Muscle of back (tissue), 13 donors: ENCODE measurements around the gene LIN52. TPM values are rescaled to one million over a fixed set of nuclear protein-coding genes. Genes with fewer than 3 reads are reported as not detected.

Experiments
- DNase-seq, 3 donors: peaks; one replicate each; pipeline versions ENCODE4 v3.0.0 to v3.0.0-alpha.2; 2013
- long read RNA-seq, 9 donors: transcript quantifications; one replicate each; lab custom pipeline, GENCODE V29; 2026
- polyA plus RNA-seq, 10 donors: library from polyadenylated mRNA; unstranded; fragments of 120-200 nt; gene quantifications; one replicate each; pipeline ENCODE4 v1.2.1, GENCODE V29; 2013; ENCODE audit not compliant: insufficient read length in 10 of 10

LIN52 gene, protein sequence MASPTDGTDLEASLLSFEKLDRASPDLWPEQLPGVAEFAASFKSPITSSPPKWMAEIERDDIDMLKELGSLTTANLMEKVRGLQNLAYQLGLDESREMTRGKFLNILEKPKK
- 10 to 100 TPM in 7 of 10 donors, 1 to 10 TPM in 3; 6.8 to 14.1 (median 10.7) TPM for polyA plus RNA-seq
- long read RNA-seq, donor 1 = 0 reads
- long read RNA-seq, donor 2, partial matches to known transcripts = 0 of 4 reads
- long read RNA-seq, donor 2, other reads (novel, unspliced or antisense) = 0 of 4 reads
- long read RNA-seq, donor 3 = 0 reads
- long read RNA-seq, donor 4, partial matches to known transcripts = 0 of 2 reads
- long read RNA-seq, donor 4, other reads (novel, unspliced or antisense) = 0 of 2 reads
- long read RNA-seq, donor 5, transcript LIN52-205 (6 exons, 2,776 nt) = major isoform, 5 of 10 reads
- long read RNA-seq, donor 5, partial matches to known transcripts = 5 of 10 reads
- long read RNA-seq, donor 5, other reads (novel, unspliced or antisense) = 0 of 10 reads
- long read RNA-seq, donor 6, transcript LIN52-205 (6 exons, 2,776 nt) = major isoform, 6 of 6 reads
- long read RNA-seq, donor 6, partial matches to known transcripts = 0 of 6 reads
- long read RNA-seq, donor 6, other reads (novel, unspliced or antisense) = 0 of 6 reads
- long read RNA-seq, donor 7, partial matches to known transcripts = 9 of 11 reads
- long read RNA-seq, donor 7, other reads (novel, unspliced or antisense) = 0 of 11 reads
- long read RNA-seq, donor 8, partial matches to known transcripts = 0 of 1 reads
- long read RNA-seq, donor 8, other reads (novel, unspliced or antisense) = 0 of 1 reads
- long read RNA-seq, donor 9, partial matches to known transcripts = 0 of 2 reads
- long read RNA-seq, donor 9, other reads (novel, unspliced or antisense) = 0 of 2 reads

DNA sequence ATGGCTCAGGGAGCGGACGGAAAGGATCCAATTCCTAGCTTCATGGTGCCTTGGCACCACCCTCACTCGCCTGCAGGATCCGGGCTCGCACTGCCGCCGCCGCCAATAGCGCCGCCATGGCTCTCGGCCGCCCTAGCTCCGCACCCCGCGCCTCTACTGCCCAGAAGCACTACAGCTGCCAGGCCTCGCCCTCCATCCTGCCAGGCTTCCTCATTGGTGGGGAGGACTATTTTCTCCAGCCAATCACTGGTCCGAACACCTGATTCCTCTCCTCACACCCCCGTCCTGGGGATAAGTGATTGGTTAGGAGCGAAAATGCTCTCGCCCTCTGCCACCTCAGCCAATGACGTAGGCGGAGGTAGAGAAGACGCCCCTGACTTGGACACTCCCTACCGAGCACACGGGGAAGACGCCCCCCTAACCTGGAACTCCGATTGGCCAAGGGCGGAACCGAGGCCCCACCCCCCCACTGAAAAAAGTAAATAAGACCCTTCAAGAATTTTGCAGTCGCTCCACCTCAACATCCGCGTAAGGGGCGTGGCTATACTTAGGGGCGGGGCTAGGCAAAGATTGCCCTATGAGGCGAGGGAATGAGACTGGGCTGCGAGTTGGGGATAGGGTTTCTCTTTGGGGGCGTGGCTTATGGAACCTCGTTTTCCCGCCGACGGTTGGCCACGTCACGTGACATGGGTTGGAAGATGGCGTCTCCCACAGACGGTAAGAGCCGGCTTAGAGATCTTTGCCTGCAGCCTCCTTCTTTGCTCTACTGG, at the start of gene LIN52, which contains the start of gene ALDH6A1:
TSS of gene LIN52 (plus strand) at position 680 of the 770 bp plus-strand sequence. CDS start at position 699, 19 bp downstream.
TSS of gene ALDH6A1 (minus strand) at position 177 of the 770 bp plus-strand sequence. CDS start at position 118, 59 bp downstream.
- DNase-seq = peak; percentile 100

DNA sequence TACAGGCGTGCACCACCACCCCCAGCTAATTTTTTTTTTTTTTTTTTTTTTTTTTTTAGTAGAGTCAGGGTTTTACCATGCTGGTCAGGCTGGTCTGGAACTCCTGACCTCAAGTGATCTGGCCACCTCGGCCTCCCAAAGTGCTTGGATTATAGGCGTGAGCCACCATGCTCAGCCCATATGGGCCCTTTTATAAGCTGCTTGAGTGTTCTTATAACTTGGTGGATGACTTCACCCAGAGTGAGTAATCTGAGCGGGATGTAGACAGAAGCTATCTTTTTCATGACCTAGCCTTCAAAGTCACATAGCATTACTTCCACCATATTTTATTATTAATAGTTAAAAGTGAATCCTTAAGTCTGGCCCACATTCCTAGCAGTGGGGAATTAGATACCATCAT, 49.2 kb upstream of the LIN52 start:
- DNase-seq = no peak

DNA sequence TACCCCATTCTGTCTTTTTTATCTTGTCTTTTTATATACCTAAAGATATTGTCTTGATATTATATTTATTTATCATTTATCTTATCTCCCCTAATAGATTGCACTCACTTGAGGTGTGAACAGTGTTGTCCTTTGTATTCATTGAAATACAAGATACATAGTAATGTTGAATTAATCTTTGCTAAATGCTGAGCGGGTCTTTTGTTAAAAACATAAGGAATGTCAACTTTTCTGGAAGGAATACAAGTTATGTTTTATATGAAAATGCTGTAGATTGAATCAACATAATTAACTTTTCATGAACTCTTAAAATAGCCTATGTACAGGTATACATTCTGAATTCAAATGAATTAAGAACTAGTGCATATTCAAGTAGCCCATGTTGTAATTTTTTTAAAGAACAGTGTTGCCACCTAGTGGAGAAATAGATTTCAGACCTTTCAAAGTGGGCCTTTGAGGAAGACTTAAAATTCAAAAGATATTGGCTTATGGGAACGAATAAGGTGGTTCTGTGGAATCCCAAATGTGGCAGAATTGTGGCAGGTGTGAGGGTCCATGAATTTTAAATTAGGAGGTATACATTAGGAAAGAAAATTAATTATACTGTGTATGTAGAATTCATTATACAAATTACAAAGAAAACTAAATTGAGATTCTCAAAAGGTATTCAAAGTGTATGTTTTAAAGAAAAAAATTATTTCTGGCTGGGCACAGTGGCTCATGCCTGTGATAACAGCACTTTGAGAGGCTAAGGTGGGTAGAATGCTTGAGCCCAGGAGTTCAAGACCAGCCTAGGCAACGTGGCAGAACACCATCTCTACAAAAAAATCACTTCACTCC, 46.5 kb upstream of the LIN52 start:
- peak; percentile 38 to 65 (median 38) for DNase-seq

DNA sequence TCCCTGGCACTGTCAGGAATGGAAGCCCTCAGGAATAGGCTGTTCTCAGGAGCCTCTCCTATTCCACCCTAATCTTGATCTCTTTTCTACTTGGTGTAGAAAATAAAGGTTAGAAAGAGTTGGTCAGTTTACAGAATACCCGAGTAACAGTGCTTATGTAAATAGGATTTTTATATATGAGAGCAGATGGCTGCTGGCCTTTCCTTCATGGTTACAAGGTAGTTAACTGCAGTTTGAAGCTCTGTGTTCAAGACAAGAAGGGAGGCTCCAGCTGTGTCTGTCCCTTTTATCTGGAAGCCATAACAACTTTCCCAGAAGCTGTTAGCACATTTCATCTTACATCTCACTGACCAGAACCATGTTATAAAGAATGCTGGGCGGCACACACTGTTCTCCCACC, 42.5 kb upstream of the LIN52 start:
- no peak for DNase-seq

DNA sequence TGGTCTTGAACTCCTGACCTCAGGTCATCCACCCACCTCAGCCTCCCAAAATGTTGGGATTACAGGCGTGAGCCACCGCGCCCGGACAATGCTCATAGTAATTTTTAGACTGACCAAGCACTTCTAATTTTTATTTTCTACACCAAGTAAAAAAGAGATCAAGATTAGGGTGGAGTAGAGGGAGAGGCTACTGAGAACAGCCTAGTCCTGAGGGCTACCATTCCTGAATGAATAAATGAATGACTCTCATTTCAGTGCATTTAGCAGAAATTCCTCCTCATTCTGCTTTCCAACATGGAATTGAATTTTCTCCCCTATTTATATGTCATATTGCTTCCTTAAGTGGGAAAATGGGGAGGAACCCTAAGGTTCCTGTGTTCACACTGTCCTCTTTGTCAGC, 39.2 kb upstream of the LIN52 start:
- no peak for DNase-seq

DNA sequence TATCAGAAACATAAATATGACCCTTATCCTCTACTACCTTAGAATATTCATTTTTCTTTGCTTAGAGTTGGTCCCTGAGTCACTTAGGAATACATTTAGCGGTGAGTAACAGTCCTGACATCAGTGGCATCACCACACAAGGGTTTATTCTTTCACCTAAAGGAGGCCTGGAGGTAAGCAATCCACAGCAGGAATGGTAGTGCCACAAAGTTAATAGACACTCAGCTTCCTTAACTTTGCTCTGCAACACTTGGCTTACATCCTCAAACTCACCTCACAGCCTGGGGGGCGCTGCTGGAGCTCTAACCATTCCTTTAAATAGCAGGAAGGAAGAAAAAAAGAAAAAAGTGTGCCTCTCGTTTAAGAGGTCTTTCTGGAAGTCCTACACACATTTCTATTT, 36.5 kb upstream of the LIN52 start:
- no peak for DNase-seq

DNA sequence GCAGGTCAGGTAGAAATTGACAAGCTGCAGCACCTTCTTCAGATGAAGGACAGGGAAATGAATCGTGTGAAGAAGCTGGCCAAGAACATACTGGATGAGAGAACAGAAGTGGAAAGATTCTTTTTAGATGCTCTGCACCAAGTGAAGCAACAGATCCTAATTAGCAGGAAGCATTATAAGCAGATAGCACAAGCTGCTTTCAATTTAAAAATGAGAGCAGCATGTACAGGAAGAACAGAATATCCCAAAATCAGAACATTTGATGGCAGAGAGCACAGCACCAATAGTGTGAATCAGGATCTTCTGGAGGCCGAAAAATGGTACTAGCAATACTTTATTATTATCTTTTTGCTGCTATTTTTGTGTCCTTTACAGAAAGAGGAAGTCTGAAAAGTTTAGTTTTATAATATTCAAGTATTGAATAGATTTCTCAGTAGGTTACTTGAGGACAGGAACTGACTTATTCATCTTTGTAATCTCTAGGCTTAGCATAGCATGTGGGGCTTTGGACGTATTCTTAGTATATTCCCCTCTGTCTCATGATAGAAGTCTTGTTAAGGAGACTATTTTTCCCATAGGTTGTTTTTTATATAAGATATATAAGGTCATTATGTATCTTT, 34.8 kb upstream of the LIN52 start:
- DNase-seq = no peak

DNA sequence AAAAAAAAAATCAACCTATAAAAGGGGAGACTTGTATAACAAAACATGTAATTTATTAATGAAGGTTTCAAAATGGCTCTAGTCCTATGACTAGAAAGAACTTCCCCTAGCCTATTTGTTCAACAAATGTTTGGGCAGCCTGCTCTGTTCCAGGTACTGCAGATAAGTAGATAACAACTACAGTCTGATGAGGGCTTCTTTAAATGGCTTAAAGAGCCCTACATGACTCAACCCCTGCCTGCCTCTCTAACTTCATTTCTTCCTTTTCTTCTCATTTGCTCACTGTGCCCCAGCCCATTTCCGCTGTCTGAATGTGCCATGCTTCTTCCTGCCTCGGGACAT, 22.0 kb upstream of the LIN52 start:
- DNase-seq = no peak

DNA sequence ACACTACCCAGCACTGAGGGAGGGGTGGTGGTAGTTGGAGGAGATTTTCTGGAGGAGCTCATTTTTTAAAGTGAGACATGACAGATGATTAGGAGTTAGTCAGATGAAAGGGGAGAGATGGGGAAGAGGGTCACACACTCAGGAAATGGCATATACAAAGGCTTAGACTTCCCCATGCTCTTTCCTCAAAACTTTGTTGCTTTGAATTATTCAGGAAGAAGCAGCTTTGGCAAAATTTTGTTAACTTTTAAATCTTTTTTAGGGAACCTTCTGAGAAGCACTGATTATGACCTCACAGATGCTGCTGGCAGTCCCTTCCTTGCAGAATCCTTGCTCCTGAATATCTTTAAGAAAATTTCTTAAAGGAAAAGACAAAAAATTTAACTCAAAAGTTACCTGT, 20.3 kb upstream of the LIN52 start:
- no peak for DNase-seq

DNA sequence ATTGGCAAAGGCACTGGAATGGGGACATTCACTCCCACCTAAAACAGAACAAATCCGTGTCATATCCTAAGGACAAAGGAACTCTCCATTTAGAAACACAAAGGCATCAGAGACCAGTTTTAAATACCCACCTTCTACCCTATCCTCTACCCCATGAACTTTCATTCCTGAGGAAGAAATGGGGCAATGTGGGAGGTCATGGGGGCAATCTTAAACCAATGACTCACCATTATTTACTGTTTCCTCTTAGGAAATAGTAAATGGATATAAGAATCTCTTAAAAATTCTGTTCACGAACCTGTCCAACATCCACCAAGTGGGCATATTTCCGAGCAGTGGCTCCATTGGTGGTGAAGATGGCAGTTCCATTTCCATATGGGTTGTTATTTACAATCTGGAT, 19.9 kb upstream of the LIN52 start:
- no peak for DNase-seq

DNA sequence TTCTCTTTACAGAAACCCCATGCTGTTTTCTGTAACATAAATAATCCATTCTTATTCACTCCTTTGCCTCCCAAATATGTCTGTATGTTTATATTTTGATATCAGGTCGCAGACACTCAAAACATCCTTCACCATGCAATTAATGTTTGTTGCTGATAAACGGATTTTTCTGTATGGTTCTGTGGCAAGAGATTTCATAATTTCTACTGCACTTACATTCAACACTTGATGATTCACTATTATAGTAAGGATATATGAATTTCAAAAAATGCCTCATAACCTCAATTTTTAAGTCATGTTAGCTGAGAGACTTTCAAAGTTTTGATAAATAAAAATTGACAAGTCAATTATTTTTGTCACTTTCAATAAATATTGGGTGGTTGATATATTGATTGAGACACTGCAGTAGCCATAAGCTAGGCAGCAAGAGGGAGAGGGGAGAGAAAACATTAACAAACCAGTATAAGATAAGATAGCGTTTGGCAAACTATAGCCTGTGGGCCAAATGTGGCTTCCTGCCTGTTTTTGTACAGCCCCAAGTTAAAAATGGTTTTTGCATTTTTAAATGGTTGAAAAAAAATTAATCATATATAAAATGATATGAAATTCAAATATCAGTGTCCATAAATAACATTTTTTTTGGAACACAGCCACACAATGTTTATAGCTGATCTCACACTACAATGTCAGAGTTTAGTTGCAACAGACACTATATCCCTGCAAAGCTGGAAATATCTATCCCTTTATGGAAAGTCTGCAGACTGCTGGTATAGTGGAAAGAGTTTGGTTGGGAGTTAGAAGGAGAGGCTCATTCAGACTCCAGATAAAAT, 18.8 kb upstream of the LIN52 start:
- no peak for DNase-seq

DNA sequence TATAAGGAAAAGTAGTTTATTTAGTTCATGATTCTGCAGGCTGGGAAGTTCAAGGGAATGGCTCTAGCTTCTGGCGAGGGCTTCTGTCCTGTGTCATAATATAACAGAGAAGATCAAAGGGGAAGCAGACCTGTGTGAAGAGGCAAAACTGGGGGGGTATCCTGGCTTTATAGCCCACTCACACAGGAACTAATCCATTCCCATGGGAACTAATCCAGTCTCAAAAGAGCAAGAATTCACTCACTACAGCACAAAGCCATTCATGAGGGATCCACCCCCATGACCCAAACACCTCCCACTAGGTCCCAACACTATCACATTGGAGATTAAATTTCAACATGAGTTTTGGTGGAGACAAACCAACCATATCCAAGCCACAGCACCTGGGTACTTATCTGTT, 7.4 kb upstream of the LIN52 start:
- no peak for DNase-seq

DNA sequence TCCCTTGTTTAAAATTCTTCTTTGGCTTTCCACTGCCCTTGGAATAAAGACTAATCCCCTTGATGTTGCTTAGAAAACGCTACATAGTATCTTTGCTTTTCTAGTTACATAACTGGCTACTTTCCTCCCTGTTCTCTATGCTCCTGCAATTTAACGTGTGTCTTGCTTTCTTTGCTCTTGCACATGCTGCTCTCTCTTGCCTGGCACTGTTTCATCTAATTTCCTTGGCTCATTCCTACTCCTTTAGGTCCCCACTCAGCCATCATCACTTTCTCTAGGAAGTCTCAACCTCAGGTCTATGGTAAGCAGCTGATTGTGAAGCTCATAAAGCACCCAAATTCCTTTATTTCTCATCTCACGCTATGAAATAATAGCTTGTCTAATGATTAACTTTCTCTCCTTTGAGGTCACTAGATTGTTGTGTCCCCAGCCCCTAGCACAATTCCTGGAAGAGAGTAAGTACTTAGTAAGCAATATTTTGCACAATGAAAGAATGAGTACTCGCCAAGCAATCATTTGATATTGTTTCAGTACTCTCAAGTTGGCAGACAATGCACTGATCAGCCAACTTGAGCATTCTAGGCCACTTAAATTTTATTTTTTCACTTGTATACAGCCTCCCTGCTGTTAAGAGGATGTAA, 3.8 kb upstream of the LIN52 start:
- no peak for DNase-seq

DNA sequence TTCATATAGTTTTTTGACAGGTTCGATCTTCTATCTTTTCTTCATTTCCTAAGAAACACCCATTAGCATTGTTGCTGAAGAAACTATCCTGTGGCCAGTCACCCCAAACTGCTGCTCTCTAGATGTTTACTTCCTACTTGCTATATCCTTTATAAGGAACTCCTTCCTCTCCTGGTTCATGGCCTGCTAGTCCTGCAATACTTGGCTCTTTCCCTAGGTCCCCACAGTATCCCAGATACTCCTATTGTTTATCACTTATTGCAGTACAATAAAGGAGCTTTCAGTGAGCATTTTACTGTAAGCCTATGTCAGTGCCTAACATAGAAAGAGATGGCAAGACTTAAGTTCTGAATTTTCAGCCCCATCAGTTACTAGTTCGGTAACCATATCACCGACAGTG, 3.3 kb upstream of the LIN52 start:
- no peak for DNase-seq

DNA sequence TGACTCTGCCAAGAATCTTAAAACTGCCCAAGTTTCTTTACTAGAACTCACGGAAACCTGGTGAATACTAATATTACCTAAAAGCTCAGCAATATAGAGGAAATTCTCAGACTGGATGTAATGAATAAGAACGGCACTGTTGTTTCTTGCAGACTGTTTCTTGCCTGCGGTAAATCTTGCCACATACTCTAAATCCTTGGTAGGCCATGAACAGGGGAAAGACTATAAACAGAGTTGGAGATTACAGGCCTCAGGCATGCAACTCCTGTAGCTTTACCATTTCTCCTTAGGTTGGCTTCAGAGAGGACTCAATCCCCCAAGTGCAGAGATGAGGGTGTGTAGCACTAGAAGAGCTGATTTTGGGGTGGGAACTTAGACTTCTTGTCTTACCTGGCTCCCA, 1.6 kb upstream of the LIN52 start:
- peak in 1 of 3 donors; percentile 2 for DNase-seq

DNA sequence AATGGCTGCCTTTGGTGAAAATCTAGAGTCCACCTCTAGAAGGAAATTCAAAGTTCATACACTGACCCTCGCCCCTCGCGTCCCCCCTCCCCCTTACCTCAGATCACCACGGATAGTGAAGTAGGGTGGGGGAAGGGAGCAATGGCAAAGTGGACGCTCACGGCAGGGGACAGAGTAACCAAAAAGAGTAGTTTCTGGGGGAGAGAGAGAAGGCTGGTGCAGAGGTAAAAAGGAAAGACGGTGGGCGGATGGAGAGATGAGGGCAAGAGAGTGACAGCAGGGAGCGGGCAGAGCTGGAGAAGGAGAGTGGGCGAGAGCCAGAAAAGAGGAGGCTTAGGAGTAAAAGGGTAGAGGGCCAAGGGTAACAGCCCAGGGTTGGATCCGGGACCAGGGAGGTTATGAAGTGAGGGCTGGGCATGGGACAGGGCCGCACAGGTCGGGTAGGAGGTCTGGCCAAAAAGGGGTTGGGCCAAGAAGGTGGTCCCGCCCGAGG, 926 bp upstream of the LIN52 start:
- DNase-seq = no peak

DNA sequence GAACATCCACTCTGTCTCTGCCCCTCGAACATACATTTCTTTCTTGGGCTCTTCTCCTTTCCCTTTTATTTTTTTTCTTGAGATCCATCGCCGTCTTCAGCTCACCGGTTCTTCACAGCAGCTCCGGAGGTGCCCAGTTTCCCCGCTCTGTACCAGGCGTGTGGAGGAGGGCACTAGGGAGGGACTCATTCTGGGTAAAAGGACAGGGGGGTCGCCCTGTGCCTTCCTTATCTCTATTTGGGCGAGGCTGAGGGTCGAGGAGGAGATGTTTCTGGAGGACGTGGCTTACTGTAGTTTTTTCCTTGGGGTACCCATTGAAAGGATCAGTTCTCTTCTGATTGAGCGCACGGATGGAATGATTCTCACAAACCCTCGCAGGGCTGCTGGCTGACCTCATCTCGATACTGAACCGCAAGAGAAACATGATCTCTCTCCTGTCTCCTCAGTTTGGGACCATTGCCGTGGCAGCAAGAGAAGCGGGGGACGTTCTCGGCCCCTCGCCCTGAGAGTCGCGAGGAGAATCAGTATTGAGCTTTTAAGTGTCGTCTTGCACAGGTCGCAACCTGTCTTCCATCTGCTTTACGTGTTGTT, 386 bp downstream of the LIN52 start:
- DNase-seq = peak in 1 of 3 donors; percentile 8

DNA sequence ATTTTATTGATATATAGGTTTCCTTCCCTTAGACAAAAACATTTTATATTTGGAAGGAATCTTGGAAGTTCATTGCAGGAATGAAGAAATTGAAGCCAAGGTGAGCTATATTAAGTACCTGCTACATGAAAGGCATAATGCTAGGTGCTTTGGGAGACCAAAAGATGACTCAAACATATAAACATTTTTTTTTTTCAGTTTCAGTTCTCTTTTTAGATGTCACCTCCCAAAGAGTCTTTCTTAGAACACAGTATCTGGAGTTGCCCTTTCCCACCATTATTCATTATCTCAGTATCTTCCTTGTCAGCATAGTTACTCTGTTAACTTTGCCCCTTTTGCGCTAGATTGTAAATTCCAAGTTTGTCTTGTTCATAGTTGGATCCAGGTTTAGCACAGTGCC, 1.1 kb downstream of the LIN52 start:
- DNase-seq = no peak
